Activated CD8-positive, alpha-beta memory T cell treated with anti-CD3 and anti-CD28 coated beads, Interleukin-2, amount 50 U/mL, for 4 hours (primary cell): ENCODE measurements around the gene TRPV3.
"Not testable (repeated sequence)": the region's sequence is repeated elsewhere in the genome, so short reads cannot be mapped to it uniquely, and the experiment has no call there.

ENCODE experiments used
- DNase-seq: peaks from one replicate; pipeline ENCODE4 v3.0.0-alpha.2; 2020

Gene TRPV3

DNA sequence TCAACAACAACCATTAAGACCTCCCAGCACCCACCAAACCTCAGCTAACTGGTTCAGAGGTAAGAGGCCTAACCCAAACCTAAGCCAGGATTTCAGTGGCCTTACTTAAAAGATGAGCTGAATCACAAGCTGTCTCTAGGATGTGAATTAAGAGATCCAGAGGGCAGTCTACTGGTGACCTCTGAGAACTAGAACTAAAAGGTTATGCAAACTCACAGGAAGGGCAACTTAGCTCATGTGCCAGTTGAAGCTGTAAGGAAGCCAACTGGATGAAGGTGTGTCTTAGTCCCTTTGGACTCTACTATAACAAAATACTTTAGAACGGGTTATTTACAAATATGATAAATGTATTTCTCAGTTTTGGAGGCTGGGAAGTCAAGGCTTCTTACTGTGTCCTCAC lies 91.3 kb downstream of the TRPV3 start:
- not testable (repeated sequence) for DNase-seq
